Kidney (tissue), 14 donors: ENCODE measurements around the gene HIGD1A. TPM values are rescaled to one million over a fixed set of nuclear protein-coding genes. Genes with fewer than 3 reads are reported as not detected.

Source experiments
- DNase-seq, 5 donors: peaks; one replicate each; pipeline ENCODE4 v3.0.0-alpha.2; 2013 to 2020
- FAIRE-seq: peaks from 2 replicates; lab custom pipeline; 2012; peaks lifted over from hg19 to GRCh38; lab: Jason Lieb, UNC
- H3K27ac ChIP-seq, 2 donors: one replicate each; pipeline ENCODE4 v1.7.0; 2013; ENCODE audit warnings: low read depth in 2 of 2, low read length in 2 of 2, inconsistent platforms in 1 of 2
- H3K27me3 ChIP-seq: one replicate; pipeline ENCODE4 v1.7.1; 2013; ENCODE audit warnings: low read length, inconsistent platforms; ENCODE audit not compliant: control insufficient read depth, insufficient read depth
- H3K36me3 ChIP-seq, 3 donors: one replicate each; pipeline versions ENCODE4 v1.7.0 to v1.7.1; 2013; ENCODE audit warnings: low read length in 3 of 3, control low read depth in 1 of 3, inconsistent platforms in 1 of 3; ENCODE audit not compliant: insufficient read depth in 3 of 3, control insufficient read depth in 2 of 3
- H3K4me1 ChIP-seq, 3 donors: one replicate each; pipeline versions ENCODE4 v1.7.0 to v1.7.1; 2013; ENCODE audit warnings: low read length in 3 of 3, inconsistent platforms in 1 of 3, low read depth in 1 of 3; ENCODE audit not compliant: control insufficient read depth in 2 of 3, insufficient read depth in 2 of 3
- H3K4me3 ChIP-seq, 3 donors: one replicate each; pipeline versions ENCODE4 v1.7.0 to v1.8.1; 2013; ENCODE audit warnings: low read length in 3 of 3, control low read depth in 1 of 3, inconsistent platforms in 1 of 3
- H3K9ac ChIP-seq, 3 donors: one replicate each; pipeline versions ENCODE4 v1.7.0 to v1.7.1; 2013; ENCODE audit warnings: low read length in 3 of 3, control low read depth in 1 of 3, inconsistent platforms in 1 of 3
- H3K9me3 ChIP-seq, 3 donors: one replicate each; pipeline versions ENCODE4 v1.7.0 to v1.7.1; 2013; ENCODE audit warnings: low read length in 3 of 3, control low read depth in 1 of 3, inconsistent platforms in 1 of 3; ENCODE audit not compliant: control insufficient read depth in 2 of 3, insufficient read depth in 1 of 3
- CTCF ChIP-seq: IDR thresholded peaks from 3 replicates; pipeline ENCODE4 v1.5.1; 2012; ENCODE audit warnings: mild to moderate bottlenecking, moderate library complexity, borderline replicate concordance; ENCODE audit not compliant: insufficient read depth; ENCODE audit errors: extremely low read depth
- intact Hi-C: fragments of 100-400 bp; cut with DNase I; formaldehyde crosslinking; loops from one replicate; pipeline ENCODE4 v1.11.1; 2022
- polyA plus RNA-seq: library from polyadenylated mRNA; stranded (reverse); fragments of 350-450 nt; fragmentation: Illumina TruSeq; extraction: RNeasy Lipid Tissue Mini Kit (QIAGEN cat#74804); gene quantifications from one replicate; pipeline ENCODE4 v1.2.3, GENCODE V29; 2014; ENCODE audit warnings: low read depth, low replicate concordance; ENCODE audit not compliant: insufficient read depth
- total RNA-seq: library from RNA; stranded (reverse); fragmentation: NEBNext Ultra II Directional; extraction: Animal tissue kit (Norgen Biotek cat#: 25700); gene quantifications from one replicate; pipeline ENCODE4 v1.2.1, GENCODE V29; 2021
- donor health status: control.
- donor health status: control.
- donor health status: control.
- donor health status: control.
- donor health status: control.
- donor health status: DM: yes; HTN: yes; CAD: no.
- donor health status: Normal renal cell carcinoma (clear cell type).

Gene HIGD1A
- total and polyA plus RNA-seq, 2 donors from 2014 or later: 207 to 283 TPM

- H3K36me3 ChIP-seq: no peaks in the 10 kb centered on the region
- H3K27me3 ChIP-seq: no peaks in the 10 kb centered on the region
- FAIRE-seq: no peak
- H3K4me1 ChIP-seq: peaks cover 0 to 7% (median 0%) of the 10 kb centered on the region in 3 donors
- no peaks in the 10 kb centered on the region for H3K9me3 ChIP-seq
- intact Hi-C loops: no loop called here
- no peak overlapping the region for H3K4me3 ChIP-seq
- no peak overlapping the region for H3K9ac ChIP-seq
- H3K27ac ChIP-seq: no peak overlapping the region
- TF ChIP-seq CTCF: no peak
- DNase-seq: no peak
Measured at GRCh38 chr3:42752441-42752840, 51.8 kb downstream of the HIGD1A start.

- no peak overlapping the region for H3K27ac ChIP-seq
- intact Hi-C loops: no loop called here
- no peaks in the 10 kb centered on the region for H3K27me3 ChIP-seq
- peaks cover 0 to 4% (median 0%) of the 10 kb centered on the region in 3 donors for H3K4me1 ChIP-seq
- FAIRE-seq (no peak), DNase-seq (peak in 1 of 5 donors; percentile 26)
- no peaks in the 10 kb centered on the region for H3K36me3 ChIP-seq
- no peak overlapping the region for H3K4me3 ChIP-seq
- H3K9me3 ChIP-seq: no peaks in the 10 kb centered on the region
- no peak for TF ChIP-seq CTCF
- no peak overlapping the region for H3K9ac ChIP-seq
Measured at GRCh38 chr3:42751609-42752008, 52.7 kb downstream of the HIGD1A start.

- Histone ChIP-seq H3K27ac (no peak overlapping the region), H3K9ac (no peak overlapping the region), H3K27me3 (no peaks in the 10 kb centered on the region), H3K36me3 (no peaks in the 10 kb centered on the region), H3K4me3 (no peak overlapping the region), H3K9me3 (no peaks in the 10 kb centered on the region), H3K4me1 (peaks cover 4 to 6% (median 5%) of the 10 kb centered on the region in 3 donors)
- no peak for TF ChIP-seq CTCF
- no peak for FAIRE-seq
- intact Hi-C loops: no loop called here
- DNase-seq: no peak
Measured at GRCh38 chr3:42750834-42751233, 53.5 kb downstream of the HIGD1A start.

- intact Hi-C loops: no loop called here
- Histone ChIP-seq H3K4me3 (no peak overlapping the region), H3K27ac (no peak overlapping the region), H3K36me3 (no peaks in the 10 kb centered on the region), H3K4me1 (peaks cover 5 to 12% (median 6%) of the 10 kb centered on the region in 3 donors), H3K9ac (no peak overlapping the region), H3K27me3 (no peaks in the 10 kb centered on the region), H3K9me3 (no peaks in the 10 kb centered on the region)
- DNase-seq (peak in 1 of 5 donors; percentile 41), FAIRE-seq (no peak)
- no peak for TF ChIP-seq CTCF
Measured at GRCh38 chr3:42749753-42750231, 54.5 kb downstream of the HIGD1A start.
